Colon (tissue), 2 donors: ENCODE results near the gene CBFA2T2.
"Not testable (repeated sequence)": the region's sequence is repeated elsewhere in the genome, so short reads cannot be mapped to it uniquely, and the experiment has no call there.

ENCODE experiments used
- FAIRE-seq: peaks from 2 replicates; lab custom pipeline; 2012; peaks lifted over from hg19 to GRCh38; lab: Jason Lieb, UNC
- donor health status: control.
- donor health status: control.

Gene CBFA2T2

DNA sequence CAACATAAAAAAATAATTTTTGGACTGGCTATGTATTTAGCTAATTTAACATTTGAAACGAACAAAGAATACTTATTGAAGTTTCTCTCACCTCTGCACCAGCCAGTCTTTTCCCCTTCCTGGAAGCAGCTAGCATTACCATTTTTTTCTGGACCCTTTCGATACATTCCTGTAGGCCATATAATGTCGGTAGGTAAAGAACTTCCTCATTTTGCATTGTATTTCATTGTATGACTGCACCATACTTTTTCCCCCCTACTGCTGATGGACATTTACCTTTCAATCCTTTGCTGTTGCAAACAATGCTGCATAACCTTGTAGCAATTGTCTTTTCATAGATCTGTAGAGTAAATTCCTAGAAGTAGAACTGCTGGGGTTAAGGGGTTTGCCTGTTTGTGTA is 17.6 kb downstream of the CBFA2T2 start:
- FAIRE-seq, result no peak

DNA sequence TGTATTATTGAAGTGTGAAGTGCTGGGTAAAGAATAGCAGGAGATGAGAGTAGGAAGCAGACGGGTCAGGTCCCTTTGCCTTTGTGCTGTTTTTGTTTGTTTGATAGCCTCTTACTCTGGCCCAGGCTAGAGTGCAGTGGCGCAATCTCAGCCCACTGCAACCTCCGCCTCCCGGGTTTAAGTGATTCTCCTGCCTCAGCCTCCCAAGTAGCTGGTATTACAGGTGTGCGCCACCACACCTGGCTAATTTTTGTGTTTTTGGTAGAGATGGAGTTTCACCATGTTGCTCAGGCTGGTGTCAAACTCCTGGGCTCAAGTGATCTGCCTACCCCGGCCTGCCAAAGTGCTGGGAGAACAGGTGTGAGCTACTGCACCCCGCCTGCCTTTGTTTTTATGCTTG is 18.1 kb downstream of the CBFA2T2 start:
- not testable (repeated sequence) for FAIRE-seq

DNA sequence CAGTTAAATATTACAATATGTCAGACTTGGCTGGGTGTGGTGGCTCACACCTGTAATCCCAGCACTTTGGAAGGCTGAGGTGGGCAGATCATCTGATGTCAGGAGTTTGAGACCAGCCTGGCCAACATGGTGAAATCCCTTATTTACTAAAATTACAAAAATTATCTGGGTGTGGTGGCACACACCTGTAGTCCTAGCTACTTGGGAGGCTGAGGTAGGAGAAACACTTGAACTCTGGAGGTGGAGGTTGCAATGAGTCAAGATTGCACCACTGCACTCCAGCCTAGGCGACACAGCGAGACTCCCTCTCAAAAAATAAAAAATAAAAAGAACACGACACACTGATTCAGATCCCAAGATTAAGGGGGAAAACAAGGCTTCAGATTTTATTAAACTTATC is 19.2 kb downstream of the CBFA2T2 start:
- FAIRE-seq, result not testable (repeated sequence)

- FAIRE-seq, result not testable (repeated sequence)
Observed at GRCh38 chr20:33511876-33512275, 22.0 kb downstream of the CBFA2T2 start.

DNA sequence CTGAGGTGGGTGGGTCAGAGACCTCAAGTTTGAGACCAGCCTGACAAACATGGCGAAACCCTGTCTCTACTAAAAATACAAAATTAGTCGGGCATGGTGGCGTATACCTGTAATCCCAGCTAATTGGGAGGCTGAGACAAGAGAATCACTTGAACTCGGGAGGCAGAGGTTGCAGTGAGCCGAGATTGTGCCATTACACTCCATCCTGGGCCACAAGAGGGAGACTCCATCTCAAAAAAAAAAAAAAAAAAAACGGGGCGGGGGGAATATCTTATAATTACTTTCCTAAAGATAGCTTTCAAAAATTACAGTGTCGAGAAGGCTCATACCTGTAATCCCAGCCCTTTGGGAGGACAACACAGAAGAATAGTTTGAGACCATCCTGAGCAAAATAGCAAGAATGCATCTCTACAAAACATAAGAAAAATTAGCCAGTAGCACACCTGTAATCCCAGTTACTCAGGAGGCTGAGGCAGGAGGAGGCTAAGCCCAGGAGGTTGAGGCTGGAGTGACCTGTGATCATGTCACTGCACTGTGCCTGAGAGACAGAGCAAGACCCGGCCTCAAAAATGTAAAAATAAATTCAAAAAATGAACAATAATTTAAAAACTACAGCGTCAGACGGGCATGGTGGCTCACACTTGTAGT is 25.8 kb downstream of the CBFA2T2 start:
- no peak for FAIRE-seq

- no peak for FAIRE-seq
Observed at GRCh38 chr20:33516882-33517281, 27.0 kb downstream of the CBFA2T2 start.

GRCh38 chr20:33518071-33518470 is 28.2 kb downstream of the CBFA2T2 start:
- FAIRE-seq, result no peak

GRCh38 chr20:33521461-33521860 is 31.6 kb downstream of the CBFA2T2 start:
- FAIRE-seq, result no peak

- no peak for FAIRE-seq
Observed at GRCh38 chr20:33522256-33522820, 32.4 kb downstream of the CBFA2T2 start.

DNA sequence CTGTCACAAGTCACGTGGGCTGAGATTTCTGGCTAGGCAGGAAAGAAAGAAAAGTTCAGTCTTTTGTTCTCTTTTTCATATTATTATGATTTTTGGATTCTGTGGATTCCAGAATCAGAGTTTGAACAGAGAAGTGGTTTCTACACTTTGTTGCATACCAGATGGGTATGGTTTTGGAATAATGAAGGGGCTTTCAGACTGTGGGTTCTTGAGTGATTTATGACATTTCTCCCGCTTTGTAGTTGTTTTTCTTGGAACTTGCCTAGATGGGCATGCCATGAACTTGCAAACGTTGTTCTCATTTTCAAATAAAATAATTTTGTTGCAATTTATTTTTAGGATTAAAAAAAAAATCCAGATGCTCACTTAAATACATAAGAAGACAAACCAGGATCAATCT is 34.4 kb downstream of the CBFA2T2 start:
- no peak for FAIRE-seq

DNA sequence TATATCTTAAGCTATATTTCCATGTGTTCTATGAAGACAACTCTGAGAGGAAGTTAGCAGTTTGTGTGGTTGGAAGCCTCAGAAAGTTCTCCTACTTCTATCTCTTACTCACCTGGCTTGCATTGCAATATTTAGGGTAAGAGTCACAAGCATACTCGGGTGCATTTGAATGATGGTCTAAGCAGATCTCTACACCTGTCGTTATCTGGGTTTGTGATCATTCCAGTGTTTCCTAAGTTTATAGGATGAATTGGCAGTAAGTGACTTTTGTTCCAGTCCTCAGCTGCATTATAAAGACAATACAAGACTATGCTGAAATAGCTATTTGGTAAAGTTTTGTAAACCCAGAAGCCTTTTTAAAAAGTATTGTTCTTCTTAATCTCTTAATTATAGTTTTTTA is 36.9 kb downstream of the CBFA2T2 start:
- FAIRE-seq, result no peak

GRCh38 chr20:33531047-33531877 is 41.4 kb downstream of the CBFA2T2 start:
- FAIRE-seq, result no peak

DNA sequence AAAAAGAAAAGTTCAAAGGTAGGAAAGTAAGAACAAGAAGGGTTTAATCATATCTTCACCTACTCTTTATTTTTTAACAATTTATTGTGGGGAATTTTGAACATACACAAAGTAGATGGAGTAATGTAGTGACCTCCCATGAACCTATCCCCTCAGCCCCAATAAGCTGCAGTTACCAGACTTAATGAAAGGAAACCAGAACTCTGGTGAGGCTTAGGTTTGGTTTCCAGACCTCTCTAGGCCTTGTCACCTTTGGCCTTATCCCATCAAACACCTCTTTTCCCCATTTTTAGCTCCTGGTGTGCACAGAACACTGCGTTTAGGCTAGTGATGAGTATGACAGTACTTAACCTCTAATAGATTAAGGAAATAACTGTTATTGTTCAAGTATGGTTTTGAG is 42.0 kb downstream of the CBFA2T2 start:
- no peak for FAIRE-seq

DNA sequence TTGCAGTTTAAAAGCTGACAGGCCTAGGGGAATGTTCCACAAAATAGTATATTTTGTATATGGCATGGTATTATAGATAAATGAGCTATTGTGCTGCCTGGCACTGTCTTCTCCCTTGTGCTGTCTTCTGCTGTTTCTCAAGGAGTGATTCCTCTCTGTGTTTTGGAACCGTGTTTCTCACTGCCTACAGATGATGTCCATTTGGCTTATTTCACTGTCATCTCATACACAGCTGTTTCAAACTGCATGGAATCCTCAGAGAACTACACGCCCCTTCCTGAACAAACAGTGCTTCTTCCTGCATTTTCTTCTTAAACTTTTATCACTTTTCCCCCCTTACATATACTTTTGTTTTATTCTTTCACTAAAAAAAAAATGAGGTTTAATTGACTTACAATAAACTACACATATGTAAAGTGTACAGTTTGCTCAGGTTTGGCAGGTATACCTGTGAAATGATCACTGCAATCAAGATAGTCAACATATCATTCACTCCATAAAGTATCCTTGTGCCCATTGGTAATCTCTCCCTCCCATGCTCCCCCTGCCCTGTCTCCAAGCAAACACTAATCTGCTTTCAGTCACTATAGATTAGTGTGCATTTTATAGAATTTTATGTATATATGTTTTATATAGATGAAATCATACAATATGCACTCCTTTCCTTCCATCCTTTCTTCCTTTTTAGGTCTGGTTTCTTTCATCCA is 43.0 kb downstream of the CBFA2T2 start:
- FAIRE-seq, result no peak

DNA sequence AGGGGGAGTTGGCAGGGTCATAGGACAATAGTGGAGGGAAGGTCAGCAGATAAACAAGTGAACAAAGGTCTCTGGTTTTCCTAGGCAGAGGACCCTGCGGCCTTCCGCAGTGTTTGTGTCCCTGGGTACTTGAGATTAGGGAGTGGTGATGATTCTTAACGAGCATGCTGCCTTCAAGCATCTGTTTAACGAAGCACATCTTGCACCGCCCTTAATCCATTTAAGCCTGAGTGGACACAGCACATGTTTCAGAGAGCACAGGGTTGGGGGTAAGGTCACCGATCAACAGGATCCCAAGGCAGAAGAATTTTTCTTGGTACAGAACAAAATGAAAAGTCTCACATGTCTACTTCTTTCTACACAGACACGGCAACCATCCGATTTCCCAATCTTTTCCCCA is 45.8 kb downstream of the CBFA2T2 start:
- FAIRE-seq, result not testable (repeated sequence)

DNA sequence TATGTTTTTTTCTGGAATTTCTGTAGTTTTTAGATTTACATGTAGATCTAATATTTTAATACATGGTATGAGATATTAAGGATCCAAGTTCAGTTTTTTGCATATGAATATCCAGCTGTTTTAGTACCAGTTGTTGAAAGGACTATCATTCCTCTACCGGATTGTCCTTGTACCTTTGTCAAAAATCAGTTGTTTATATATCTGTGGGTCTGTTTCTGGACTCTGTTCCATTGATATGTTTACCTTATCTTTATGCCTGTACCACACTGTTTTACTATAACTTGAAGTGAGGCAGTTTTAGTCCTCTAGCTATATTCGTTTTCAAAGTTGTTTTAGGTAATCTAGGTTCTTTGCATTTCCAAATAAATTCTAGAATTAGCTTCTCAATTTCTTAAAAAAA is 47.7 kb downstream of the CBFA2T2 start:
- no peak for FAIRE-seq

- FAIRE-seq, result no peak
Observed at GRCh38 chr20:33539129-33539528, 49.2 kb downstream of the CBFA2T2 start.

DNA sequence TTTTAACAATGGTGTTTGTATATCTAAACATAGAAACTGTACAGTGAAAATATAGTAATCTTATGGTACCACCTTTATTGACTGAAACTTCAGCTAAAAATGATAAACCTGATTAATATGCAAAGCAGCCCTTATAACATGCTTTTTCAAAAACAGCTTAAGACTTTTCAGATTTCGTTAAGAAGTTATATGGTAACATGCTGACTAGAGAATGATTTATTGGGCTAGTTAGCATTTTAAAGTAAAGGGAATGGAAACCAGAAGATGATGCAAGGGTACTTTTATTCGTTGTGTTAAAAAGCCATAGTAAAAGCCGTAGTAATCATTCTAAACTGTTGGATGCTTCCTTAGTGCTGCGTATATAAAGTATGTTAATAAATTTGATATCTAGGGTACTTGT is 50.5 kb downstream of the CBFA2T2 start:
- no peak for FAIRE-seq

DNA sequence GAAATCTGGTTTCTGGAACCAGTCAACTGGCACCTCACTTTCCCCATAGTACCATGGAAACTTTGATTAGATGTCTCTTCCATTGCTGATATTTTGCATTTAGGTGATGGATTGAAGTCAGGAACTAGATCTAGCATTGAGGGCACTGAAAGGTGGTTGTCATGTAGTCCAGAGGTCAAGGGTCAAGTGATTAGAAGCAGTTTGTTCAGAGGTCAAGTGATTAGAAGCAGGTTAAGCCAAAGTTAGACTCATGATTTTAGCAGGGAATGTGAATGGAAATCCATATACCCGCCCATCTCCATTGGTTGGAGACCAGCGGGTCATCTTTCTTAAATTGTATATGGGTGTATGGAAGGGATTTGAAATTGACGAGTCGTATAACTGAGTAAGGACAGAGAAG is 51.2 kb downstream of the CBFA2T2 start:
- FAIRE-seq, result no peak

- FAIRE-seq, result no peak
Observed at GRCh38 chr20:33541797-33542196, 51.9 kb downstream of the CBFA2T2 start.

DNA sequence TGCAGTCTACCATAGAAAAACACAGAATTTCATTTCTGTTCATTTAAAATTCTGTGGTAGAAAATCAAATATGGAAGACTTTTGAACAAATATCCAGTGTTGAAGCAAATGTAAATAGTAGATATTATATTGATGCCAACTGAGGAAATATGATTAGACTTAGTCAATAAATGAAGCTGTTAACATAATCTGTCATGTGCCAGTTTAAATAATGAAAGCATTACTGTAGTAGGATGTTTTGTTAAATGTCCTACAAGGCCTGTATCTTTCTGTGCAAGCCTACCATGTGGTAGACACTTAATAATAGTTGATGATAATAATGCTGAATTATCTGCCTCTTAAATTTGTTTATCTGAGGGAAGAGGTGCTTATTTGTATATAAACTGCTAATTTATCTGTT is 55.9 kb downstream of the CBFA2T2 start:
- no peak for FAIRE-seq

DNA sequence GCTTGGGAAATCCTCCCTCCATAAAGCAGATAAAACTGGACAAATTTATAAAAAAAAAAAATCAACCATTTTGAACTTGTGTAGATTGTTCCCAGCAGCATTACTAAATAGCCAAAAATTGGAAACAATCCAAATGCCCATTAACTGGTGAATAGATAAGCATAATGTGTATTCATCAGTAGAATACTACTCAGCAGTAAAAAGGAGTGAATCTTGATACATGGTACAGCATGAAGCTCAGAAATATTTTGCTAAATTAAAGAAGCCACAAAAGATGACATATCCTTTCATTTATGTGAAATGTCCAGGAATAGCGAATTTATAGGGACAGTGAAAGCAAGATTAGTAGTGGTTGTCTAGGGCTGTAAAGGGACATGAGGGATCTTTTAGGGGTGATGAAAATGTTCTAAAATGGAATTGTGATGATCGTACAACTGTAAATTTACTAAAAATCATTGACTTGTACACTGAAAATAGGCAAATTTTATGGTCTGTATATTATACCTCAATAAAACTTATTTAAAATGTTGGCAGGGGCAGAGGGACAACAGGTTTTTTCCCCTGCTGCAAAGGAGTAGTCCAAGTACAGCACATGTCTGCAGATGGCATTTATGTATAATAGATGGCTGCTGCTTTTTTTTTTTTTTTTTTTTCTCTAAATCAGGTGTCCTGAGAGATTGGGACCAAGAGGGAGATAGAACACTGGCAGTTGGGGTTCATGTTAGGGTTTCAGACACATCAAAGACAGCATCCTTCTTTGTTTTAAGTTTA is 59.5 kb downstream of the CBFA2T2 start:
- FAIRE-seq, result no peak
